ENCODE results near the gene ATG4D. TPM values are rescaled to one million over a fixed set of nuclear protein-coding genes. Genes with fewer than 3 reads are reported as not detected.
A peak's percentile ranks its signal among the peaks of the same experiment; 100 is the strongest.

ATG4D gene
- total RNA-seq: 10 to 100 TPM; 13.1 to 18.0 (median 16.1) TPM

DNA sequence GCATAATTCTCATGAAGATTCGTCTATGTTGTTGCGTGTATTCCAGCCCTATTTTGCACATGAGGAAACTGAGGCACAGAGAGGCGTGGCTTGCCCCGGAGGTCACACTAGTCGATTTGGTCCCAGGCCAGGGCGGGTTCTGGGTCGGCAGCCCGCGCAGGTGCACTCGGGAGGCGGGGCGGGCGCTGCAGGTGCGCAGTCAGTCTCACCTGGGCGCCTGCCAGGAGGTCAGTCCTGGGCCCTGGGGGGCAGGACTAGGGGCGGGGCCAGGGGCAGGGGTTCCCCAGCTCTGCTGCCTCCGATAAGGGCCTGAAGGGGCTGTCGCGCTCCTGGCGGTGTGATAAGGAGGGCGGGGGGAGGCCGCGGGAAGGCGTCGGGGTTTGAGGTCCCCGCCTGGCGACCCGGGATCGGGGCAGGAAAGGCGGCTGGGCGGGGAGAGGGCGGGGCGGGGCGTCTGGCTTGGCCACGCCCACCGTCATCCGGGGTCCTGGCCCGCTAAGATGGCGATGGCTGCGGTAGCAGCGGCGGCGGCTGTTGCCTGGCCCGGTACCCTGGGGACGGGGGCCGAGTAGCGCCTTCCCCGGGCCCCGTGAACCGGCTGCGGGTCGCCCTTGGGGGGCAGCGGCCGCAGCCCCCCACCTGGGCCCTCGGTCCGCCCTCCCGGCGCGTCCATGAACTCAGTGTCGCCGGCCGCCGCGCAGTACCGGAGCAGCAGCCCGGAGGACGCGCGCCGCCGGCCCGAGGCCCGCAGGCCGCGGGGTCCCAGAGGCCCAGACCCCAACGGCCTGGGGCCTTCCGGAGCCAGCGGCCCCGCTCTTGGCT is at the start of gene ATG4D:
TSS of gene ATG4D (plus strand) at position 485 of the 822 bp plus-strand sequence. CDS start at position 672, 187 bp downstream.
- Histone ChIP-seq H3K4me3 (peak within 1 kb of the TSS; percentile 70 to 93 (median 89)), H3K36me3 (no peaks in the 10 kb centered on the region), H3K27me3 (no peaks in the 10 kb centered on the region), H3K9me3 (no peaks in the 10 kb centered on the region), H3K4me1 (peaks cover 0 to 14% of the 10 kb centered on the region in 2 donors), H3K27ac (peak within 1 kb of the TSS; percentile 89 to 94)
- TF ChIP-seq, protein P1, sequence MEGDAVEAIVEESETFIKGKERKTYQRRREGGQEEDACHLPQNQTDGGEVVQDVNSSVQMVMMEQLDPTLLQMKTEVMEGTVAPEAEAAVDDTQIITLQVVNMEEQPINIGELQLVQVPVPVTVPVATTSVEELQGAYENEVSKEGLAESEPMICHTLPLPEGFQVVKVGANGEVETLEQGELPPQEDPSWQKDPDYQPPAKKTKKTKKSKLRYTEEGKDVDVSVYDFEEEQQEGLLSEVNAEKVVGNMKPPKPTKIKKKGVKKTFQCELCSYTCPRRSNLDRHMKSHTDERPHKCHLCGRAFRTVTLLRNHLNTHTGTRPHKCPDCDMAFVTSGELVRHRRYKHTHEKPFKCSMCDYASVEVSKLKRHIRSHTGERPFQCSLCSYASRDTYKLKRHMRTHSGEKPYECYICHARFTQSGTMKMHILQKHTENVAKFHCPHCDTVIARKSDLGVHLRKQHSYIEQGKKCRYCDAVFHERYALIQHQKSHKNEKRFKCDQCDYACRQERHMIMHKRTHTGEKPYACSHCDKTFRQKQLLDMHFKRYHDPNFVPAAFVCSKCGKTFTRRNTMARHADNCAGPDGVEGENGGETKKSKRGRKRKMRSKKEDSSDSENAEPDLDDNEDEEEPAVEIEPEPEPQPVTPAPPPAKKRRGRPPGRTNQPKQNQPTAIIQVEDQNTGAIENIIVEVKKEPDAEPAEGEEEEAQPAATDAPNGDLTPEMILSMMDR (IDR thresholded peaks at IDR 0.05): no peak
- TF ChIP-seq POLR2A (IDR thresholded peaks at IDR 0.05): peak; percentile 22
- peak; percentile 70 to 80 for DNase-seq (ENCODE audit: low spot score in 2 of 2)
- intact Hi-C loops (cut with DNase I; ENCODE audit: low total_unique reads): no loop called here

- Histone ChIP-seq H3K4me1 (peaks cover 0 to 4% of the 10 kb centered on the region in 2 donors), H3K9me3 (no peaks in the 10 kb centered on the region), H3K36me3 (no peaks in the 10 kb centered on the region), H3K4me3 (no peak overlapping the region), H3K27me3 (no peaks in the 10 kb centered on the region), H3K27ac (no peak overlapping the region)
- TF ChIP-seq, protein P1 (IDR thresholded peaks at IDR 0.05): no peak
- TF ChIP-seq POLR2A (IDR thresholded peaks at IDR 0.05): no peak
- DNase-seq (ENCODE audit: low spot score in 2 of 2): no peak
- intact Hi-C loops (cut with DNase I; ENCODE audit: low total_unique reads): no loop called here
Observed at GRCh38 chr19:10497371-10497770, 46.3 kb upstream of the ATG4D start.

GRCh38 chr19:10499550-10500246 is 44.0 kb upstream of the ATG4D start:
- peak overlapping the region in 1 of 2 donors; percentile 23 for H3K27ac ChIP-seq
- H3K4me1 ChIP-seq: peaks cover 0 to 4% of the 10 kb centered on the region in 2 donors
- no peaks in the 10 kb centered on the region for H3K36me3 ChIP-seq
- TF ChIP-seq POLR2A (IDR thresholded peaks at IDR 0.05) (no peak), POLR2AphosphoS5 (IDR thresholded peaks at IDR 0.05) (no peak)
- TF ChIP-seq, protein P1 (IDR thresholded peaks at IDR 0.05): no peak
- intact Hi-C loops (cut with DNase I; ENCODE audit: low total_unique reads): no loop called here
- no peaks in the 10 kb centered on the region for H3K9me3 ChIP-seq
- H3K27me3 ChIP-seq: no peaks in the 10 kb centered on the region
- no peak for DNase-seq (ENCODE audit: low spot score in 2 of 2)
- H3K4me3 ChIP-seq: no peak overlapping the region

- no peak overlapping the region for H3K27ac ChIP-seq
- H3K9me3 ChIP-seq: no peaks in the 10 kb centered on the region
- H3K27me3 ChIP-seq: no peaks in the 10 kb centered on the region
- no peak for DNase-seq (ENCODE audit: low spot score in 2 of 2)
- peaks cover 0 to 4% of the 10 kb centered on the region in 2 donors for H3K4me1 ChIP-seq
- TF ChIP-seq POLR2A (IDR thresholded peaks at IDR 0.05): no peak
- TF ChIP-seq, protein P1 (IDR thresholded peaks at IDR 0.05): no peak
- TF ChIP-seq POLR2AphosphoS5 (IDR thresholded peaks at IDR 0.05): no peak
- H3K4me3 ChIP-seq: no peak overlapping the region
- intact Hi-C loops (cut with DNase I; ENCODE audit: low total_unique reads): no loop called here
- H3K36me3 ChIP-seq: no peaks in the 10 kb centered on the region
Observed at GRCh38 chr19:10500247-10500592, 43.5 kb upstream of the ATG4D start.

- intact Hi-C loops (cut with DNase I; ENCODE audit: low total_unique reads): no loop called here
- peak; percentile 76 to 98 for DNase-seq (ENCODE audit: low spot score in 2 of 2)
- Histone ChIP-seq H3K9me3 (no peaks in the 10 kb centered on the region), H3K27me3 (no peaks in the 10 kb centered on the region), H3K4me1 (peaks cover 0 to 4% of the 10 kb centered on the region in 2 donors), H3K4me3 (peak overlapping the region; percentile 82 to 98 (median 87)), H3K27ac (peak overlapping the region; percentile 95 to 97), H3K36me3 (no peaks in the 10 kb centered on the region)
- TF ChIP-seq POLR2A (IDR thresholded peaks at IDR 0.05) (peak; percentile 29), POLR2AphosphoS5 (IDR thresholded peaks at IDR 0.05) (peak in 1 of 3 donors; percentile 79)
- TF ChIP-seq, protein P1 (IDR thresholded peaks at IDR 0.05): peak in 1 of 3 donors; percentile 27
Observed at GRCh38 chr19:10501971-10502523, 41.7 kb upstream of the ATG4D start.
